ENCODE measurements around the gene FCRLB.

FCRLB gene

GRCh38 chr1:161731241-161731640 is 9.9 kb downstream of the FCRLB start:
- no peak overlapping the region for H3K4me2 ChIP-seq (ENCODE audit: low read length)
- H3K79me2 ChIP-seq = no peaks in the 10 kb centered on the region
- no peak overlapping the region for H3K27ac ChIP-seq
- no peaks in the 10 kb centered on the region for H3K4me1 ChIP-seq
- no peak overlapping the region for H3K9ac ChIP-seq
- H2AFZ ChIP-seq = no peak overlapping the region
- no peaks in the 10 kb centered on the region for H3K9me3 ChIP-seq (ENCODE audit: control insufficient read depth, low read length)
- TF ChIP-seq CTCF (IDR thresholded peaks at IDR 0.05) = no peak
- H3K36me3 ChIP-seq (ENCODE audit: control insufficient read depth, insufficient read depth, low read length) = no peaks in the 10 kb centered on the region
- no peak overlapping the region for H3K4me3 ChIP-seq (ENCODE audit: low read depth, low read length)
- no peaks in the 10 kb centered on the region for H3K27me3 ChIP-seq (ENCODE audit: control insufficient read depth, insufficient read depth, low read length)

DNA sequence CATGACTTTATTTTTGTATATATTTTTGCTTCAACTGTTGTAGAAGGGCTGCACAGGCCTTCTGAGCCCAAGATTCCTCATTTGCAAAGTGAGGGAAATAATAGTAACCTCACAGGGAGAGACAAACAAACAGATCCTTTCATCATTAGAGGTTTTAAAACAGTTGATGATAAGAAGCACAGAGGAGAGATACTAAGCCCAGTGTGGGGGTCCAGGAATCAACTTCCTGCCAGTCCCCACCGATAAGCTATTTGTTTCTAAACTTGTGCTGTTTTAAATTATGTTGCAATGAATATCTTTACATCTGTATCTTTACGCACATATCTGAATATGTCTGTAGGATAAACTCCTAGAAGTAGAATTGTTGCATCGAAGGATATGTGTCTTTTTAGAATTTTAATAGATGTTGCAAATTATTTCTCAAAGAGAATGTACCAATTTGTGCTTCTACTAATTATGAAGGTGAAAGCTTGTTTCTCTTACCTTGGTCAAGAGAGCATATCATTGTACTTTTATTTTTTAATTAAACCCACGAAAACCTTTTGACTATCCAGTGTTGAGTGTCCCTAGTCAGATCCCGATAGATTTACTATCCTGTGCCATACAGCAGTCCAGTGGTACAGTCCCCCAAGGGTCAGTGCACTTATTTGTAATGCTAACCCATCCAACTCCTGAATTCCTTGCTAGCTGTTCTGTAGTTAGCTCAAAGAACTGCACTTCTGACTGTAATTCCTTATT is 10.8 kb downstream of the FCRLB start:
- no peak overlapping the region for H2AFZ ChIP-seq
- H3K27me3 ChIP-seq (ENCODE audit: control insufficient read depth, insufficient read depth, low read length) = no peaks in the 10 kb centered on the region
- TF ChIP-seq CTCF (IDR thresholded peaks at IDR 0.05) = no peak
- H3K27ac ChIP-seq = no peak overlapping the region
- H3K4me1 ChIP-seq = no peaks in the 10 kb centered on the region
- no peak overlapping the region for H3K4me3 ChIP-seq (ENCODE audit: low read depth, low read length)
- H3K79me2 ChIP-seq = no peaks in the 10 kb centered on the region
- no peaks in the 10 kb centered on the region for H3K36me3 ChIP-seq (ENCODE audit: control insufficient read depth, insufficient read depth, low read length)
- H3K9me3 ChIP-seq (ENCODE audit: control insufficient read depth, low read length) = no peaks in the 10 kb centered on the region
- H3K4me2 ChIP-seq (ENCODE audit: low read length) = no peak overlapping the region
- no peak overlapping the region for H3K9ac ChIP-seq

DNA sequence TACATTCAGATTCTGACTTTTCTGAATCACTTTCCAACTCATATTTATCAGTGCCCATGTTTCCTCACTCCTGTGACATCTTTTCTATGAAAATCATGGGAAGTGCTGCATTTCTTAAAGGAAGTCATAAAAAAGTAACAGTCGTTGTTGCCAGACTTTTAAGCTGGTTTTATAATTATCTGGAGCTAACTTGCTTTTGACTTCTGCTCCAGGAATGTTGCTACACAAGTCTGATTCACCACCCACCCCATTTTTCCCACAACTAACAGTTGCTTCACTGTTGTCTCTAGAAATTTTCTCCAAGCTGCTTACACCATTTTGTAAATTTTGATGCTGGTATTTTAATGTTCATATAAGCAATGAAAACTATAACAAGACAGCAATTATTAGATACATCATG is 12.2 kb downstream of the FCRLB start:
- no peaks in the 10 kb centered on the region for H3K79me2 ChIP-seq
- no peak for TF ChIP-seq CTCF (IDR thresholded peaks at IDR 0.05)
- H3K36me3 ChIP-seq (ENCODE audit: control insufficient read depth, insufficient read depth, low read length) = no peaks in the 10 kb centered on the region
- no peaks in the 10 kb centered on the region for H3K4me1 ChIP-seq
- no peaks in the 10 kb centered on the region for H3K9me3 ChIP-seq (ENCODE audit: control insufficient read depth, low read length)
- H3K9ac ChIP-seq = no peak overlapping the region
- H3K27ac ChIP-seq = no peak overlapping the region
- no peak overlapping the region for H3K4me2 ChIP-seq (ENCODE audit: low read length)
- no peak overlapping the region for H2AFZ ChIP-seq
- H3K4me3 ChIP-seq (ENCODE audit: low read depth, low read length) = no peak overlapping the region
- no peaks in the 10 kb centered on the region for H3K27me3 ChIP-seq (ENCODE audit: control insufficient read depth, insufficient read depth, low read length)

- Histone ChIP-seq H3K79me2 (no peaks in the 10 kb centered on the region), H3K4me2 (ENCODE audit: low read length) (no peak overlapping the region), H3K4me1 (no peaks in the 10 kb centered on the region), H3K9me3 (ENCODE audit: control insufficient read depth, low read length) (no peaks in the 10 kb centered on the region), H3K4me3 (ENCODE audit: low read depth, low read length) (no peak overlapping the region), H3K27me3 (ENCODE audit: control insufficient read depth, insufficient read depth, low read length) (no peaks in the 10 kb centered on the region), H3K27ac (no peak overlapping the region), H3K9ac (no peak overlapping the region), H2AFZ (no peak overlapping the region), H3K36me3 (ENCODE audit: control insufficient read depth, insufficient read depth, low read length) (no peaks in the 10 kb centered on the region)
- no peak for TF ChIP-seq CTCF (IDR thresholded peaks at IDR 0.05)
Observed at GRCh38 chr1:161735837-161736236, 14.5 kb downstream of the FCRLB start.

GRCh38 chr1:161736335-161736969 is 15.1 kb downstream of the FCRLB start:
- Histone ChIP-seq H3K4me2 (ENCODE audit: low read length) (no peak overlapping the region), H3K4me1 (no peaks in the 10 kb centered on the region), H3K36me3 (ENCODE audit: control insufficient read depth, insufficient read depth, low read length) (no peaks in the 10 kb centered on the region), H3K4me3 (ENCODE audit: low read depth, low read length) (no peak overlapping the region), H3K9ac (no peak overlapping the region), H3K27ac (no peak overlapping the region), H3K9me3 (ENCODE audit: control insufficient read depth, low read length) (no peaks in the 10 kb centered on the region), H3K27me3 (ENCODE audit: control insufficient read depth, insufficient read depth, low read length) (no peaks in the 10 kb centered on the region), H3K79me2 (no peaks in the 10 kb centered on the region), H2AFZ (no peak overlapping the region)
- TF ChIP-seq CTCF (IDR thresholded peaks at IDR 0.05) = no peak

Data from parathyroid adenoma (tissue), 2 donors.